Esophagus muscularis mucosa (tissue), 4 donors: ENCODE measurements around the gene ASB1. TPM values are rescaled to one million over a fixed set of nuclear protein-coding genes. Genes with fewer than 3 reads are reported as not detected.

ENCODE experiments used
- DNase-seq: peaks from one replicate; pipeline ENCODE4 v3.0.0-alpha.2; 2017; ENCODE audit errors: extremely low spot score
- H3K27ac ChIP-seq, 4 donors: fragments of 200-600 bp; sonication (generic); replicated peaks in 1 of 4; 1 replicate in 3 of 4; 2 replicates in 1 of 4; pipeline ENCODE4 v1.5.1; 2016 to 2019; ENCODE audit warnings: mild to moderate bottlenecking in 1 of 4
- H3K27me3 ChIP-seq, 4 donors: fragments of 200-600 bp; sonication (generic); one replicate each; pipeline versions ENCODE4 v1.5.1 to v1.6.0; 2016 to 2019
- H3K36me3 ChIP-seq, 4 donors: fragments of 200-600 bp; sonication (generic); one replicate each; pipeline ENCODE4 v1.5.1; 2016 to 2019
- H3K4me1 ChIP-seq, 4 donors: fragments of 200-600 bp; sonication (generic); one replicate each; pipeline ENCODE4 v1.5.1; 2016 to 2019
- H3K4me3 ChIP-seq, 4 donors: fragments of 200-600 bp; sonication (generic); 1 replicate in 2 of 4; 2 replicates in 2 of 4; pipeline ENCODE4 v1.5.1; 2016 to 2019; ENCODE audit warnings: mild to moderate bottlenecking in 4 of 4, moderate library complexity in 1 of 4
- H3K9me3 ChIP-seq, 4 donors: fragments of 200-600 bp; sonication (generic); 1 replicate in 3 of 4; 2 replicates in 1 of 4; pipeline ENCODE4 v1.5.1; 2016 to 2019
- EP300 ChIP-seq: sonication (generic); formaldehyde crosslinking; IDR thresholded peaks from one replicate; pipeline ENCODE4 v1.6.1; 2017; ENCODE audit warnings: antibody characterized with exemption
- POLR2A ChIP-seq: fragments of 450-650 bp; IDR thresholded peaks from one replicate; pipeline ENCODE4 v1.6.1; 2017; ENCODE audit warnings: antibody characterized with exemption, moderate library complexity, mild to moderate bottlenecking, low read depth
- POLR2AphosphoS5 ChIP-seq, 2 donors: sonication (generic); formaldehyde crosslinking; IDR thresholded peaks; one replicate each; pipeline ENCODE4 v1.6.1; 2017; ENCODE audit warnings: antibody characterized with exemption in 2 of 2
- WGBS: methylation state at CpG from one replicate; pipeline ENCODE4 v1.1.5; 2018; 5-methylcytosine and 5-hydroxymethylcytosine counted together
- intact Hi-C: fragments of 100-400 bp; cut with DNase I; formaldehyde crosslinking; loops from one replicate; pipeline ENCODE4 v1.15.1; 2023
- total RNA-seq, 4 donors: library from RNA; depleted of rRNA; stranded (reverse); fragments of >200 nt; gene quantifications; one replicate each; pipeline versions ENCODE4 v1.1.0 to v1.2.1, GENCODE V29; 2016
- TF ChIP-seq, protein P1 (sequence below), 3 experiments: fragments of 200-600 bp in 2 of 3; fragments of 450-650 bp in 1 of 3; sonication (generic) in 2 of 3; IDR thresholded peaks; one replicate each; pipeline ENCODE4 v1.5.1; 2017 to 2019; ENCODE audit warnings: antibody characterized with exemption in 3 of 3, mild to moderate bottlenecking in 2 of 3, moderate library complexity in 1 of 3

ASB1 gene
- total RNA-seq, 4 donors from 2014 or later: 19.9 to 42.1 (median 33.9) TPM

DNA sequence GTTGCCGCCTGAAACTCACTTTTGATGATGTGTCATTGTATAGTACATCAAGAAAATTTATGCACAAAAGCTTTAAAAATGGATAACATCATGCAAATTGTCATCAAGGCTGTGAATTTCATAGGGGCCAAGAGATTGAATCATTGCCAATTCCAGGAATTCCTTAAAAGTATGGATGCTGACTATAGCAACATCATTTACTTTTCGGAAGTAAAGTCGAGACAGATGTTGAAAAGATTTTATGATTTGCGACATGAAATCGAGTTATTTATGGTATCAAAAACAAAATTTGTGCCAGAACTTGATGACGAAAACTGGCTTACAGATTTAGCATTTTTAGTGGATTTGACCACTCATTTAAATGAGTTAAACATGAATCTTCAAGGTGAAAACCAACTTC is 56.3 kb downstream of the ASB1 start:
- DNase-seq: no peak
- 82% methylated on average over 6 of the region's 6 CpGs for whole genome bisulfite sequencing
- Histone ChIP-seq H3K4me3 (no peak overlapping the region), H3K9me3 (peaks cover 0 to 32% (median 13%) of the 10 kb centered on the region in 4 donors), H3K4me1 (no peaks in the 10 kb centered on the region), H3K36me3 (no peaks in the 10 kb centered on the region), H3K27me3 (no peaks in the 10 kb centered on the region), H3K27ac (no peak overlapping the region)
- intact Hi-C loops: no loop called here
- TF ChIP-seq POLR2AphosphoS5 (IDR thresholded peaks at IDR 0.05): no peak
- TF ChIP-seq, protein P1, sequence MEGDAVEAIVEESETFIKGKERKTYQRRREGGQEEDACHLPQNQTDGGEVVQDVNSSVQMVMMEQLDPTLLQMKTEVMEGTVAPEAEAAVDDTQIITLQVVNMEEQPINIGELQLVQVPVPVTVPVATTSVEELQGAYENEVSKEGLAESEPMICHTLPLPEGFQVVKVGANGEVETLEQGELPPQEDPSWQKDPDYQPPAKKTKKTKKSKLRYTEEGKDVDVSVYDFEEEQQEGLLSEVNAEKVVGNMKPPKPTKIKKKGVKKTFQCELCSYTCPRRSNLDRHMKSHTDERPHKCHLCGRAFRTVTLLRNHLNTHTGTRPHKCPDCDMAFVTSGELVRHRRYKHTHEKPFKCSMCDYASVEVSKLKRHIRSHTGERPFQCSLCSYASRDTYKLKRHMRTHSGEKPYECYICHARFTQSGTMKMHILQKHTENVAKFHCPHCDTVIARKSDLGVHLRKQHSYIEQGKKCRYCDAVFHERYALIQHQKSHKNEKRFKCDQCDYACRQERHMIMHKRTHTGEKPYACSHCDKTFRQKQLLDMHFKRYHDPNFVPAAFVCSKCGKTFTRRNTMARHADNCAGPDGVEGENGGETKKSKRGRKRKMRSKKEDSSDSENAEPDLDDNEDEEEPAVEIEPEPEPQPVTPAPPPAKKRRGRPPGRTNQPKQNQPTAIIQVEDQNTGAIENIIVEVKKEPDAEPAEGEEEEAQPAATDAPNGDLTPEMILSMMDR (IDR thresholded peaks at IDR 0.05): no peak
- no peak for TF ChIP-seq EP300
- no peak for TF ChIP-seq POLR2A

DNA sequence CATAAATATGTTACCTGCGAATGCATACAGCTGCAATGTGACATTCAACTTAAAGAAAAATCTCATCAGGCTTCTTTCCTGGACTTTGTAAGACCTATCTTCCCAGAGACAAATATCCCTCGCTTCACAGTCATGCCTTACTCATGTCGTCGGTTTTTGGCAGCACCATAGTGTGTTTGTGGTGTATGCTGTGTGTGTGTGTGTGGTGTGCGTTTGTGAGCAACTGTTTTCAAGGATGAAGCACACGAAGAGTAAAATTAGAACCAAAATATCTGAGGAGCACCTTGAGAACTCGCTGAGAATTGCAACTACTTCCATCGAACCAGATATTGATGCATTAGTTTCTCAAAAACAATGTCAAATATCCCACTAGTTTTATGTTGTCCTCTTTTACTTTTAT is 56.9 kb downstream of the ASB1 start:
- TF ChIP-seq POLR2AphosphoS5 (IDR thresholded peaks at IDR 0.05): no peak
- TF ChIP-seq, protein P1 (IDR thresholded peaks at IDR 0.05): no peak
- TF ChIP-seq EP300: no peak
- no peak for TF ChIP-seq POLR2A
- WGBS: 74% methylated on average over 8 of the region's 8 CpGs
- no peak overlapping the region for H3K4me3 ChIP-seq
- peaks cover 0 to 25% (median 13%) of the 10 kb centered on the region in 4 donors for H3K9me3 ChIP-seq
- H3K4me1 ChIP-seq: no peaks in the 10 kb centered on the region
- DNase-seq: peak; percentile 42
- no peaks in the 10 kb centered on the region for H3K27me3 ChIP-seq
- H3K27ac ChIP-seq: no peak overlapping the region
- intact Hi-C loops: no loop called here
- H3K36me3 ChIP-seq: no peaks in the 10 kb centered on the region

DNA sequence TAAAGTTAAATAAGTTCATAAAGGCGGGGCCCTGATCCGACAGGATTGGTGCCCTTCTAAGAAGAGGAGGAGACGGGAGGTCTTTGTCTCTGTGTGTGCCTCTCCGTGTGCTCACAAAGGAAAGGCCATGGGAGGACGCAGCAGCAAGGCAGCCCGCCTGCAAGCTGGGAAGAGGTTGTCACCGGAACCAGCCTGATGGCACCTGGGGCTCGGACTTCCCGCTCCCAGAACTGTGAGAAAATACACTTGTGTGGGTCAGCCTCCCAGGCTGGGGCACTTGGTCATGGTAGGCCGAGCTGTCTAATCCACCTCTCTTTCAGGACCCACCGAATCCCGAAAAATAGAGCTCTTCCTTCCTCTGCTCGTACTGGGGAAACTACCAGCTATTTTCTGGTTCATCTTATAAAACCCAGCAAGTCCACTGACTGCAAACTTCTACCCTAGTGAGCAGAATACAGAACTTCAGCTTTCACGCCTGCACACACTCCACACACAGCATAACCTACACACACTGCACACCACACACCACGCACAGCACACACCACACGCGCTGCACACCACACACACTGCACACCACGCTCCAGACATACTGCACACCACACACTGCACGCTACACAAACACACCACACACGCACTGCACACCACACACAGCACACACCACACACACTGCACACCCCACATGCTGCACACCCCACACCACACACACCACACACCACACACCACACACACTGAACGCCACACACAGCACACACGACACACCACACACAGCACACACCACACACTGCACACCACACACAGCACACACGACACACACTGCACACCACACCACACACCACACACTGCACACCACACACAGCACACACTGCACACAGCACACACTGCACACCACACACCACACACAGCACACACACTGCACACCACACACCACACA is 58.1 kb downstream of the ASB1 start:
- no peak for TF ChIP-seq POLR2AphosphoS5 (IDR thresholded peaks at IDR 0.05)
- TF ChIP-seq, protein P1 (IDR thresholded peaks at IDR 0.05): no peak
- no peak for TF ChIP-seq POLR2A
- TF ChIP-seq EP300: no peak
- peak; percentile 50 for DNase-seq

DNA sequence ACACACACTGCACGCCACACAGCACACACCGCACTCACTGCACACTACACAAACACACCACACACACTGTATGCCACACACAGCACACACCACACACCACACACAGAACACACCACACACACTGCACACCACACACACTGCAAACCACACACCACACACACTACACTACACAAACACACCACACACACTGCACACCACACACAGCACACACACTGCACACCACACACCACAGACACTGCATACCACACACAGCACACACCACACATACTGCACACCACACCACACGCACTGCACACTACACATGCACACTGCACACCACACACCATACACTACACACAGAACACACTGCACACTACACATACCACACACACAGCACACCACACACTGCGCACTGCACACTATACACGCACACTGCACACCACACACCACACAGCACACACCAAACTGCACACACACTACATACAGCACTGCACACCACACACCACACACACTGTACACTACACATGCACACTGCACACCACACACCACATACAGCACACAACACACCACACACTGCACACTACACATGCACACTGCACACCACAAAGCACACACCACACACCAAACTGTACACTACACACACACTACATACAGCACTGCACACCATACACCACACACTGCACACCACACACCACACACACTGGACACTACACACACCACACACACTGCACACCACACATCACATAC is 59.6 kb downstream of the ASB1 start:
- WGBS: 99% methylated on average over 5 of the region's 5 CpGs
- TF ChIP-seq, protein P1 (IDR thresholded peaks at IDR 0.05): no peak
- no peak for TF ChIP-seq POLR2AphosphoS5 (IDR thresholded peaks at IDR 0.05)
- TF ChIP-seq POLR2A: no peak
- no peak for TF ChIP-seq EP300
- H3K4me1 ChIP-seq: no peaks in the 10 kb centered on the region
- peaks cover 0 to under 1% (median 0%) of the 10 kb centered on the region in 4 donors for H3K9me3 ChIP-seq
- H3K27ac ChIP-seq: no peak overlapping the region
- H3K27me3 ChIP-seq: no peaks in the 10 kb centered on the region
- no peaks in the 10 kb centered on the region for H3K36me3 ChIP-seq
- DNase-seq: no peak
- intact Hi-C loops: no loop called here
- H3K4me3 ChIP-seq: no peak overlapping the region

More for the DNA sequence above, 58.1 kb downstream of the ASB1 start:
- no peaks in the 10 kb centered on the region for H3K36me3 ChIP-seq
- H3K27me3 ChIP-seq: no peaks in the 10 kb centered on the region
- no peaks in the 10 kb centered on the region for H3K4me1 ChIP-seq
- H3K9me3 ChIP-seq: peaks cover 0 to 14% (median 10%) of the 10 kb centered on the region in 4 donors
- 88% methylated on average over 20 of the region's 23 CpGs for WGBS
- H3K27ac ChIP-seq: no peak overlapping the region
- intact Hi-C loops: no loop called here
- no peak overlapping the region for H3K4me3 ChIP-seq
